ENCODE results near the gene SH3RF3. TPM values are rescaled to one million over a fixed set of nuclear protein-coding genes. Genes with fewer than 3 reads are reported as not detected.

The SH3RF3 gene
- total RNA-seq, 2 donors from 2014 or later = 0.05 TPM; not detected in 1

DNA sequence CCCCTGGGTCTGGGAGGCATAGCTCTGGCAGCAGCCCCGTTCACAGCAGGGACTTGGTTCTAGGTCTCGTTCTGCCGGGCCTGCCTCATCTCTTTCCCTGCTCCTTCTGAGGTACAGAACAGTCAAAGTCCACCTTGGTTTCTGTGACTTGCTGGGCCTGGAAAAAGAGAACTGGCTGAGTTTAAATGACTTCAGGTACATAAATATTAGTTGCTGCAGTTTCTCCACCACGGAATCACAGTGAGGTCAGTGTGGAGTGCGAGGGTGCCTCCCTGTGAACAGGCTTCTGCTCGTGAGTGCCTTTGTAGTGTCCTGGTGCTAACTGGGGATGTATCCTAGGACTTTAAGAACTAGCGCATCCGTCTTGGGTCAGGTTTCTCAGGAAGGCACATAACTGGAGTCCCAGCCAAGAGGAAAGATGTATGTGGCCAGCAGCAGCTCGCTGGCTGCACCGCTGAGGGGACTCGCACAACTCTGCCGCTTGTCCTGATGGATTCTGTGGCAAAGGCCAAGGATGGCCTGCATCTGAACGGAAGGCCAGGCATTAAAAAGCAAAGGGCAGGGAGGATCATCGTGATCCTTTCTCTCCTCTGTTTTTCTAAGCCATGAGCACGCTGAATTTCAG is 188.6 kb downstream of the SH3RF3 start:
- H3K36me3 Mint-ChIP-seq = no peaks in the 10 kb centered on the region
- no peak for ATAC-seq
- peaks cover 5 to 8% of the 10 kb centered on the region in 2 donors for H3K4me1 Mint-ChIP-seq (ENCODE audit: low read depth in 2 of 2)
- H3K4me3 Mint-ChIP-seq = no peak overlapping the region
- H3K27me3 Mint-ChIP-seq = peaks cover 18 to 34% of the 10 kb centered on the region in 2 donors
- DNase-seq (ENCODE audit: low spot score) = no peak
- H3K27ac Mint-ChIP-seq = no peak overlapping the region
- no peaks in the 10 kb centered on the region for H3K9me3 Mint-ChIP-seq

DNA sequence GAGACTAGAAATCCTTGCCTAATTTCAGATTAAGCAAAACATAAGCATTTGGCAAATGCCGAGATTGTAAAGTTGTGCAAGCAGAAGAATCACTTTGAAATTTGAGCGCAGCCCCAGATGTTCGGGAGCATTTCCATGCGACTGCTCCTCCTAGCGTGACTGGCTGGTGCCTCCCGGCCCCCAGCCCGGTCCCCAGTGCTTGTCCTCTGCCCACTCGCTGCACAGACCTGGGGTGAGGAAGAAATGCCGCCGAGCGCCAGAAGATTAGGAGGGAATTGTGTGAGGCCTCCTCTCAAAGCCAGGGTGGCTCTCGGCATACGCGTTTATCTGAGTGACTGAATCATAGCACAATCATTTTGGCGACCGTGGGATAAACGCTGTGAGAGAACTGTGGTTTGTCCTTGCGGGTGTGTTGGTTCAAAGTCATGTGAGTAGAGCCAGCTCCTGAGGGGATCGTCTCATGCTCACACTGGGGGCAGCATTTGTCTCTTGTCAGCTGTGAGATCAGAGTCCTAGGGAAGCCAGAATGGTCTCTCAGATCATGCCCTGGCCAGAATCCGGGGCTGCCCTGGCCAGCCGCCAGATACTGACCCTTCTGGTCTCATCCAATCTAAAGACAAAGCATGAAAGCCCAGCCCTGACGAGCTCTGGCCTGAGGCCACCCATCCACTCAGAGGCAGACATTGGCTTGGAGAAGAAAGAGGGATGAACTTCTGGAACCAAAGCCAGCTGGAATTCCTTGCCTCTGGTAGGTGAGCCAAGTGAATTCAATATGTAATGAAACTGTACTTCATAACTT is 189.3 kb downstream of the SH3RF3 start:
- no peak for ATAC-seq
- H3K9me3 Mint-ChIP-seq = no peaks in the 10 kb centered on the region
- no peaks in the 10 kb centered on the region for H3K36me3 Mint-ChIP-seq
- no peak overlapping the region for H3K27ac Mint-ChIP-seq
- no peak for DNase-seq (ENCODE audit: low spot score)
- H3K4me1 Mint-ChIP-seq (ENCODE audit: low read depth in 2 of 2) = peaks cover 5 to 8% of the 10 kb centered on the region in 2 donors
- no peak overlapping the region for H3K4me3 Mint-ChIP-seq
- H3K27me3 Mint-ChIP-seq = peaks cover 18 to 35% of the 10 kb centered on the region in 2 donors

DNA sequence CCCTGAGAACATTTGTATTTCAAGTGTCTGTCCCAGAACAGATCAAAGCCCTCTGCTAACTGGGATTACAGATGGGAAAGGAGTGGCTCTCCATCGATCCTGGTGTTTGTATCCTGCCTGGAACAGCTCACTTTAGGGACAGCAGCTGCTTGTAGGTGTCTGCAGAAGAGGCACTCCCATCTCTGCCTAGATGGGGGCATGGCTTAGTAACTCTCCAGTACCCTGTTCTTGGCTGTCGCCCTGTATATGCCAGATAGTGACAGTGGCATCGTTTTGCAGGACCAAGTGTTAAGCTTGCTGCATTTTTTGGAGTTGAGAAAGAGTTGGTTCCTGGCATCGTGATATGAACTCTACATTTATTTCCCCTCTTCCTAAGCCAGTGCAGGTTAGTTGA is 189.9 kb downstream of the SH3RF3 start:
- H3K27me3 Mint-ChIP-seq = peaks cover 18 to 35% of the 10 kb centered on the region in 2 donors
- no peak overlapping the region for H3K4me3 Mint-ChIP-seq
- peaks cover 5 to 8% of the 10 kb centered on the region in 2 donors for H3K4me1 Mint-ChIP-seq (ENCODE audit: low read depth in 2 of 2)
- H3K27ac Mint-ChIP-seq = no peak overlapping the region
- H3K36me3 Mint-ChIP-seq = no peaks in the 10 kb centered on the region
- no peaks in the 10 kb centered on the region for H3K9me3 Mint-ChIP-seq
- ATAC-seq (no peak), DNase-seq (ENCODE audit: low spot score) (no peak)

GRCh38 chr2:109320195-109320922 is 191.4 kb downstream of the SH3RF3 start:
- no peak overlapping the region for H3K4me3 Mint-ChIP-seq
- no peaks in the 10 kb centered on the region for H3K9me3 Mint-ChIP-seq
- H3K27ac Mint-ChIP-seq = no peak overlapping the region
- ATAC-seq (no peak), DNase-seq (ENCODE audit: low spot score) (no peak)
- peaks cover 22 to 34% of the 10 kb centered on the region in 2 donors for H3K27me3 Mint-ChIP-seq
- no peaks in the 10 kb centered on the region for H3K36me3 Mint-ChIP-seq
- peaks cover 5 to 8% of the 10 kb centered on the region in 2 donors for H3K4me1 Mint-ChIP-seq (ENCODE audit: low read depth in 2 of 2)

DNA sequence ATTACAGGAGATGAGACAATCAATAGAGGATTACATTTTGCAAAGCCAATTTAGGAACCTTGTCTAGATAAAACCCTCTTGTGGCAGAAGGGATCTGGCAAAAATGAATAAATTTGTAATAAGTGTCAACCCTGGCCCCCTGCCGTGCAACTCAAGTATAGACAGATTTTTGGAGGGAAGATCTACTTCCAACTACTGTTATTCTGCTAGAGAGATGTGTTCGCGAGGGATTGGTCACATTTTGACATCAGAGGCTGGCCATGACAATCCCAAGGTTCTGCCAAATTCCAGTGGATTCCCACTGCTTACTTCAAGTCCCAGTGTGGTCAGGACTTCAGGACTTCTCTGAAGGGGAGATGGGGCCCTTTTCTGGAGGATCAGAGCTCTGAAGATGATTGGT is 192.6 kb downstream of the SH3RF3 start:
- DNase-seq (ENCODE audit: low spot score) (no peak), ATAC-seq (no peak)
- no peaks in the 10 kb centered on the region for H3K36me3 Mint-ChIP-seq
- H3K9me3 Mint-ChIP-seq = no peaks in the 10 kb centered on the region
- peaks cover 27 to 28% of the 10 kb centered on the region in 2 donors for H3K27me3 Mint-ChIP-seq
- H3K4me1 Mint-ChIP-seq (ENCODE audit: low read depth in 2 of 2) = peaks cover 5 to 11% of the 10 kb centered on the region in 2 donors
- no peak overlapping the region for H3K27ac Mint-ChIP-seq
- H3K4me3 Mint-ChIP-seq = no peak overlapping the region

DNA sequence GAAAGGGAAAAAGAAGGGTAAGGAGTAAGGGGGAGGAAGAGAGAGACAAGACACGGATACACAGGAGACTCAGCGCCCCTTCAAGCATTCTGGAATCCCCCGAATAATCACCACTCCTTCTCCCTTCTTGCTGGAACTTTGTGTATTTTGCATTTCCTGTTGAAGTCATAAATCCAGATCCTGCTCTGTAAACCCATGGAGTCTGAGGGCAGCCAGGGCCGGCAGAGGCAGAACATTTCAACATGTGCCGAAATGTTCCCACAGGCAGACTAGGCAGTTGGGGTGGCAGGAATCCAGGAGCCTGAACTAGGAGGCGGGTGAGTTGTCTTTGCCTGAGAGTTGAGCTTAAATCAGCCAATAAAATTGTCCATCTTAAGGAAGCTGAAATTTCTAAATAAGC is 193.1 kb downstream of the SH3RF3 start:
- H3K9me3 Mint-ChIP-seq = no peaks in the 10 kb centered on the region
- no peak overlapping the region for H3K4me3 Mint-ChIP-seq
- H3K4me1 Mint-ChIP-seq (ENCODE audit: low read depth in 2 of 2) = peaks cover 5 to 11% of the 10 kb centered on the region in 2 donors
- no peak for ATAC-seq
- H3K27ac Mint-ChIP-seq = no peak overlapping the region
- no peak for DNase-seq (ENCODE audit: low spot score)
- H3K36me3 Mint-ChIP-seq = no peaks in the 10 kb centered on the region
- peaks cover 27 to 28% of the 10 kb centered on the region in 2 donors for H3K27me3 Mint-ChIP-seq

DNA sequence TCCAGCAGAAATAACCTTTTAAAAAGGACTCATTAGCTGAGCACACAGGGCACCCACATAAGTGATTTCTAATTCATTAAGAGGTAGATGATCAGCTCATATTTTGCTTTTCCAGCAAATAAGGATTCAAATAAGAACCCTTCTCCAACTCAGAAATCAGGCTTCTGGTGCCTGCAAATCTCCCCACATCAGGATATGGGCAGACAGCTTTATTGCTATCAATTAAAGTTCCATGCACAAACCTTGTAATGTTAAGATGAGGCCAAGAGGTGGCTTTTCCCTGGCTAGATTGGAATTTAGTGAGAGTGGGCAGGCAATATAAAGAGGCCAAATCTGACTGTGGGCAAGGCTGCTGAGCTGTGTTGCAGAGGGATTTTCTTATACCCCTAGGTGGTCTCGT is 193.6 kb downstream of the SH3RF3 start:
- Mint-ChIP-seq H3K9me3 (no peaks in the 10 kb centered on the region), H3K4me1 (ENCODE audit: low read depth in 2 of 2) (peaks cover 5 to 11% of the 10 kb centered on the region in 2 donors), H3K27me3 (peaks cover 27 to 28% of the 10 kb centered on the region in 2 donors), H3K27ac (no peak overlapping the region), H3K4me3 (no peak overlapping the region), H3K36me3 (no peaks in the 10 kb centered on the region)
- DNase-seq (ENCODE audit: low spot score) = no peak
- ATAC-seq = no peak

DNA sequence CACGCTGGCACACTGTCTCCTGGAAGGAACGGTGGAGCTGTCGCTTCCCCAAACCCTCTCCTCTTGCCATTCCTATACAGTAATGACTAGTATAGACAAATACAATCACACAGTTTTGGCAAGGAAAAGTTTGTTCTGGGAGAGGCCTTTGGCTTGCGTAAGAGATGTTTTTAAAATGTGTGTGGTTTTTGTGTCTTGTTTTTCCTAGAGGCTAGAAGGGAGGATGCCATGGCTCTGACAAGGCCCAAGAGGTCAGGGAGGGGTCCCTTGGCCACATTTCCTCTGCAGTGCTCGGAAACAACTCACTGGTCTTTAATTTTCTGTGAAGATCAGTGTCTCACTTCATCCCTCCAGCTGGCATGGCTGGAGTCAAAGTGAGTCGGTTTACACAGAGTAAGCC is 195.9 kb downstream of the SH3RF3 start:
- ATAC-seq (no peak), DNase-seq (ENCODE audit: low spot score) (peak; percentile 18)
- Mint-ChIP-seq H3K4me3 (no peak overlapping the region), H3K36me3 (peaks cover 5% of the 10 kb centered on the region), H3K27ac (no peak overlapping the region), H3K9me3 (no peaks in the 10 kb centered on the region), H3K27me3 (peaks cover 22 to 35% of the 10 kb centered on the region in 2 donors), H3K4me1 (ENCODE audit: low read depth in 2 of 2) (peaks cover 9 to 15% of the 10 kb centered on the region in 2 donors)

GRCh38 chr2:109325570-109325969 is 196.6 kb downstream of the SH3RF3 start:
- no peaks in the 10 kb centered on the region for H3K9me3 Mint-ChIP-seq
- H3K27me3 Mint-ChIP-seq = peaks cover 22 to 29% of the 10 kb centered on the region in 2 donors
- H3K27ac Mint-ChIP-seq = no peak overlapping the region
- peaks cover 5 to 9% of the 10 kb centered on the region in 2 donors for H3K4me1 Mint-ChIP-seq (ENCODE audit: low read depth in 2 of 2)
- ATAC-seq (no peak), DNase-seq (ENCODE audit: low spot score) (peak; percentile 2)
- peaks cover 5% of the 10 kb centered on the region for H3K36me3 Mint-ChIP-seq
- no peak overlapping the region for H3K4me3 Mint-ChIP-seq

- H3K9me3 Mint-ChIP-seq = no peaks in the 10 kb centered on the region
These were observed 197.3 kb downstream of the SH3RF3 start for GRCh38 chr2:109326306-109326705.

GRCh38 chr2:109330056-109330455 is 201.1 kb downstream of the SH3RF3 start:
- H3K36me3 Mint-ChIP-seq = peaks cover 5% of the 10 kb centered on the region
- no peak overlapping the region for H3K4me3 Mint-ChIP-seq
- peaks cover 19 to 24% of the 10 kb centered on the region in 2 donors for H3K27me3 Mint-ChIP-seq
- peaks cover 9 to 21% of the 10 kb centered on the region in 2 donors for H3K4me1 Mint-ChIP-seq (ENCODE audit: low read depth in 2 of 2)
- ATAC-seq = no peak
- H3K27ac Mint-ChIP-seq = peak overlapping the region in 1 of 2 donors; percentile 18
- no peaks in the 10 kb centered on the region for H3K9me3 Mint-ChIP-seq
- peak; percentile 23 for DNase-seq (ENCODE audit: low spot score)

More at GRCh38 chr2:109326306-109326705, 197.3 kb downstream of the SH3RF3 start:
- no peak for ATAC-seq
- Mint-ChIP-seq H3K27ac (no peak overlapping the region), H3K4me3 (no peak overlapping the region), H3K4me1 (ENCODE audit: low read depth in 2 of 2) (peaks cover 5 to 7% of the 10 kb centered on the region in 2 donors), H3K36me3 (peaks cover 5% of the 10 kb centered on the region), H3K27me3 (peaks cover 22 to 32% of the 10 kb centered on the region in 2 donors)
- peak; percentile 8 for DNase-seq (ENCODE audit: low spot score)

DNA sequence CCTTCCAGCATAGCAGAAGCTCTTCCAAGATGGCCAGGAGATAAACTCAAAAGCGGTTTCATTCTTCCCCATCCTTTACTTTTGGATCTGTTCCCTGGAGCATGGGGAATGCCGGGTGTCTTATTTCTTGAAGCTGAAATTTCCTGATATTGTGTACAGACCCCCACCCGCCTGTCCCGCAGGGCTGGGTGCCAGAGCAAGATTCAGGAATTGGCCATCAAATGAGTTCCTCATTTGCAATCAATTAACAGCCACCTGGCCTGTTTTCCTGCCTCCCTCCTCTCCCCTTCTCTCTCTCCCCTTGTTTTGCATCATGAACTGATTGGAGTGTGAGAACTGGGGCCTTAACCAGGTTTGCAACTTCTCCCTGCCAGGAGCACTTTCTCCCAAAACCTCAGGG is 202.1 kb downstream of the SH3RF3 start:
- Mint-ChIP-seq H3K27ac (no peak overlapping the region), H3K9me3 (no peaks in the 10 kb centered on the region), H3K4me3 (no peak overlapping the region), H3K36me3 (peaks cover 5% of the 10 kb centered on the region), H3K4me1 (ENCODE audit: low read depth in 2 of 2) (peaks cover 19 to 26% of the 10 kb centered on the region in 2 donors), H3K27me3 (peaks cover 21 to 33% of the 10 kb centered on the region in 2 donors)
- ATAC-seq (no peak), DNase-seq (ENCODE audit: low spot score) (peak; percentile 5)

DNA sequence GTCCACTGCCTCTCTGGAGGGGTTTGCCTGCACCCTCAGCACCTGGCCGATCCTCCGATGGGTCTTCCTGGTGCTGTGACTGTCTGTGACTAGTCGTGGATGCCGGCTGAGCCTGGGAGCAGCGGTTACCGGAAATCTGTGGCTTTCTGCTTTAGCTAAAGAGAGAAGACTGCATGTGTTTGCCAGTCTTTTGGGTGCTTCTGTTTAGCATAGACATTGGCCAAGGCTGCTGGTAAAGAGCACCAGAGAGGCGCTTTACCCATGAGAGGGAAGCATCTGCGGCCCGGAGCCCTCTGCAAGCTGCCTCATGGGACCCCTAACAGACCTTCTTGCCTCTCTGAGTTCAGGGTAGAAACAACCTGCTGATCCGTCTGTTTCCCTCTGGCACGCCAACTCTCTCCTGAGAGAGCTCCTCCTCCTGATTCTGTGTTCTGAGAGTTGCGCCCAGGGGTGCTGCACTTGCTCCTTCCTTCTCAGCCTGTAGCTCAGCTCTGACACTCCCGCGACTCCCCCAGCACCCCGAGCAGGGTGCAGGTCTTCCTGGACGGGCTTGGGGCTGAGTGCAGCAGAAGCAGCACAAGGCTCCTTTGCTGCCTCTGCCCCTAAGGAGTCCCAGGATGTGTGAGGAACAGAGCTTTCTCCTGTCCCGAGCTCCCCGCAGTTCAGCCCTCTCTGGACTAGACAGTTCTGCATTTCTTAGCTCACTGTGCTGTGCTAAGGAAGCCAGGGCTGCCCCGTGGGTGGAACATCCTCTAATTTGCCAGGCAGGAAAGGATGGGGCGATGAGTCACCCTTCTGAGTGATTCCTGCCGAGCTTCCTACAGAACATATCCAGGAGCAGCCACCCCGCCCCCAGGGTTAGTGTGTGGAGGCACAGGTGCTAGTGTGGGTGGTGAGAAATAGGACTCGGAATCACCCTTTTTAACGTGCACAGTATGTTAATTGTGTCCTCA is 203.2 kb downstream of the SH3RF3 start:
- Mint-ChIP-seq H3K27me3 (peaks cover 21 to 33% of the 10 kb centered on the region in 2 donors), H3K4me3 (peak overlapping the region; percentile 75), H3K4me1 (ENCODE audit: low read depth in 2 of 2) (peaks cover 19 to 26% of the 10 kb centered on the region in 2 donors), H3K27ac (no peak overlapping the region), H3K36me3 (peaks cover 5% of the 10 kb centered on the region), H3K9me3 (no peaks in the 10 kb centered on the region)
- ATAC-seq (peak; percentile 34 to 38), DNase-seq (ENCODE audit: low spot score) (peak; percentile 60)

Measured in natural killer cell treated with Interleukin-12 subunit alpha and Interleukin-12 subunit beta and Interleukin-15 and Interleukin-18, amount 100 ng/mL, for 72 hours (primary cell).